Activated naive CD4-positive, alpha-beta T cell treated with anti-CD3 and anti-CD28 coated beads, Interleukin-2, amount 10 ng/mL, durations not matched to agents 7 days and 5 days (primary cell): ENCODE data around the gene PTPRE.
A peak's percentile ranks its signal among the peaks of the same experiment; 100 is the strongest.

Experiments used
- CTCF ChIA-PET: fragments of 350-600 bp; sonication (Branson Sonifier 250); formaldehyde crosslinking; loops from one replicate; lab custom pipeline; 2021; ENCODE audit warnings: antibody characterized with exemption; lab: Charles Lee
- DNase-seq: peaks from one replicate; pipeline ENCODE4 v3.0.0-alpha.2; 2020
- H3K27ac Mint-ChIP-seq: one replicate; pipeline ENCODE4 v1.8.0; 2021; ENCODE audit warnings: mild to moderate bottlenecking, moderate library complexity, mixed read lengths
- H3K27me3 Mint-ChIP-seq: one replicate; pipeline ENCODE4 v1.8.0; 2021; ENCODE audit warnings: mild to moderate bottlenecking, mixed read lengths
- H3K36me3 Mint-ChIP-seq: one replicate; pipeline ENCODE4 v1.8.0; 2021; ENCODE audit warnings: mixed read lengths
- H3K4me1 Mint-ChIP-seq: one replicate; pipeline ENCODE4 v1.8.0; 2021; ENCODE audit warnings: mixed read lengths
- H3K4me3 Mint-ChIP-seq: one replicate; pipeline ENCODE4 v1.8.0; 2021; ENCODE audit warnings: mild to moderate bottlenecking, moderate library complexity, mixed read lengths
- H3K9me3 Mint-ChIP-seq: one replicate; pipeline ENCODE4 v1.8.0; 2021; ENCODE audit warnings: mixed read lengths

Gene PTPRE

GRCh38 chr10:127971963-127972615 is 65.2 kb downstream of the PTPRE start:
- no peak overlapping the region for H3K4me3 Mint-ChIP-seq
- H3K27me3 Mint-ChIP-seq, result peaks cover 30% of the 10 kb centered on the region
- H3K27ac Mint-ChIP-seq, result no peak overlapping the region
- H3K4me1 Mint-ChIP-seq, result no peaks in the 10 kb centered on the region
- no peaks in the 10 kb centered on the region for H3K9me3 Mint-ChIP-seq
- no peak for DNase-seq
- H3K36me3 Mint-ChIP-seq, result no peaks in the 10 kb centered on the region
- CTCF ChIA-PET, result no interaction called here

GRCh38 chr10:127972751-127973357 is 66.0 kb downstream of the PTPRE start:
- DNase-seq, result no peak
- Mint-ChIP-seq H3K4me1 (peaks cover 6% of the 10 kb centered on the region), H3K27me3 (peaks cover 35% of the 10 kb centered on the region), H3K4me3 (no peak overlapping the region), H3K9me3 (no peaks in the 10 kb centered on the region), H3K36me3 (no peaks in the 10 kb centered on the region), H3K27ac (no peak overlapping the region)
- CTCF ChIA-PET, result interaction anchor here (1.1 kb wide), 1 partner anchor 8 kb away, joined by 3 read pairs; no protein-coding TSS in a partner anchor

- Mint-ChIP-seq H3K27ac (no peak overlapping the region), H3K9me3 (no peaks in the 10 kb centered on the region), H3K4me1 (peaks cover 6% of the 10 kb centered on the region), H3K36me3 (no peaks in the 10 kb centered on the region), H3K4me3 (no peak overlapping the region), H3K27me3 (peaks cover 35% of the 10 kb centered on the region)
- CTCF ChIA-PET, result interaction anchor here (0.7 to 1.1 kb wide), 2 partner anchors 7 to 90 kb away, joined by 3 read pairs; no protein-coding TSS in a partner anchor
- no peak for DNase-seq
Measured at GRCh38 chr10:127973791-127974311, 66.9 kb downstream of the PTPRE start.

- Mint-ChIP-seq H3K27ac (no peak overlapping the region), H3K4me3 (no peak overlapping the region), H3K9me3 (no peaks in the 10 kb centered on the region), H3K36me3 (no peaks in the 10 kb centered on the region), H3K27me3 (peaks cover 31% of the 10 kb centered on the region), H3K4me1 (peaks cover 6% of the 10 kb centered on the region)
- CTCF ChIA-PET, result interaction anchor here (2.0 kb wide), 1 partner anchor 37 kb away, joined by 4 read pairs; no protein-coding TSS in a partner anchor
- no peak for DNase-seq
Measured at GRCh38 chr10:127974911-127975310, 68.0 kb downstream of the PTPRE start.

GRCh38 chr10:127976286-127976685 is 69.4 kb downstream of the PTPRE start:
- H3K9me3 Mint-ChIP-seq, result peaks cover 4% of the 10 kb centered on the region
- no peak overlapping the region for H3K4me3 Mint-ChIP-seq
- peaks cover 6% of the 10 kb centered on the region for H3K4me1 Mint-ChIP-seq
- no peak overlapping the region for H3K27ac Mint-ChIP-seq
- no peak for DNase-seq
- no peaks in the 10 kb centered on the region for H3K36me3 Mint-ChIP-seq
- CTCF ChIA-PET, result interaction anchor here (2.0 kb wide), 1 partner anchor 38 kb away, joined by 4 read pairs; no protein-coding TSS in a partner anchor
- H3K27me3 Mint-ChIP-seq, result peaks cover 31% of the 10 kb centered on the region

GRCh38 chr10:127976701-127977356 is 69.9 kb downstream of the PTPRE start:
- no peak for DNase-seq
- H3K36me3 Mint-ChIP-seq, result no peaks in the 10 kb centered on the region
- H3K4me1 Mint-ChIP-seq, result peaks cover 6% of the 10 kb centered on the region
- peaks cover 27% of the 10 kb centered on the region for H3K27me3 Mint-ChIP-seq
- H3K4me3 Mint-ChIP-seq, result no peak overlapping the region
- H3K9me3 Mint-ChIP-seq, result peaks cover 4% of the 10 kb centered on the region
- CTCF ChIA-PET, result interaction anchor here (2.0 kb wide), 1 partner anchor 39 kb away, joined by 4 read pairs; no protein-coding TSS in a partner anchor
- no peak overlapping the region for H3K27ac Mint-ChIP-seq

GRCh38 chr10:127977357-127978009 is 70.6 kb downstream of the PTPRE start:
- Mint-ChIP-seq H3K9me3 (peaks cover 4% of the 10 kb centered on the region), H3K27ac (no peak overlapping the region), H3K27me3 (peaks cover 25% of the 10 kb centered on the region), H3K36me3 (no peaks in the 10 kb centered on the region), H3K4me1 (peaks cover 6% of the 10 kb centered on the region), H3K4me3 (no peak overlapping the region)
- DNase-seq, result no peak
- CTCF ChIA-PET, result no interaction called here

GRCh38 chr10:127978481-127978880 is 71.6 kb downstream of the PTPRE start:
- CTCF ChIA-PET, result no interaction called here
- no peak overlapping the region for H3K27ac Mint-ChIP-seq
- no peak for DNase-seq
- H3K9me3 Mint-ChIP-seq, result peaks cover 4% of the 10 kb centered on the region
- H3K4me3 Mint-ChIP-seq, result no peak overlapping the region
- H3K36me3 Mint-ChIP-seq, result no peaks in the 10 kb centered on the region
- H3K27me3 Mint-ChIP-seq, result peaks cover 23% of the 10 kb centered on the region
- H3K4me1 Mint-ChIP-seq, result peaks cover 8% of the 10 kb centered on the region

- no peak overlapping the region for H3K4me3 Mint-ChIP-seq
- H3K36me3 Mint-ChIP-seq, result no peaks in the 10 kb centered on the region
- DNase-seq, result no peak
- peaks cover 21% of the 10 kb centered on the region for H3K27me3 Mint-ChIP-seq
- H3K27ac Mint-ChIP-seq, result no peak overlapping the region
- H3K9me3 Mint-ChIP-seq, result peaks cover 4% of the 10 kb centered on the region
- H3K4me1 Mint-ChIP-seq, result peaks cover 12% of the 10 kb centered on the region
- CTCF ChIA-PET, result no interaction called here
Measured at GRCh38 chr10:127979045-127979444, 72.1 kb downstream of the PTPRE start.

- CTCF ChIA-PET, result no interaction called here
- Mint-ChIP-seq H3K4me1 (peaks cover 14% of the 10 kb centered on the region), H3K27me3 (peaks cover 16% of the 10 kb centered on the region), H3K36me3 (no peaks in the 10 kb centered on the region), H3K27ac (no peak overlapping the region), H3K4me3 (no peak overlapping the region), H3K9me3 (peaks cover 4% of the 10 kb centered on the region)
- no peak for DNase-seq
Measured at GRCh38 chr10:127979566-127979965, 72.7 kb downstream of the PTPRE start.

- peaks cover 11% of the 10 kb centered on the region for H3K27me3 Mint-ChIP-seq
- H3K9me3 Mint-ChIP-seq, result peaks cover 5% of the 10 kb centered on the region
- no peak overlapping the region for H3K4me3 Mint-ChIP-seq
- peaks cover 14% of the 10 kb centered on the region for H3K4me1 Mint-ChIP-seq
- no peaks in the 10 kb centered on the region for H3K36me3 Mint-ChIP-seq
- no peak for DNase-seq
- CTCF ChIA-PET, result interaction anchor here (0.7 to 1.2 kb wide), 2 partner anchors 8 to 20 kb away, joined by 3 read pairs; no protein-coding TSS in a partner anchor
- H3K27ac Mint-ChIP-seq, result no peak overlapping the region
Measured at GRCh38 chr10:127980898-127981297, 74.0 kb downstream of the PTPRE start.

GRCh38 chr10:127982601-127983000 is 75.7 kb downstream of the PTPRE start:
- Mint-ChIP-seq H3K36me3 (no peaks in the 10 kb centered on the region), H3K27me3 (peaks cover 7% of the 10 kb centered on the region), H3K9me3 (peaks cover 5% of the 10 kb centered on the region), H3K4me3 (no peak overlapping the region), H3K27ac (no peak overlapping the region), H3K4me1 (peaks cover 11% of the 10 kb centered on the region)
- CTCF ChIA-PET, result no interaction called here
- no peak for DNase-seq

GRCh38 chr10:127983344-127984100 is 76.6 kb downstream of the PTPRE start:
- H3K27ac Mint-ChIP-seq, result no peak overlapping the region
- no peaks in the 10 kb centered on the region for H3K36me3 Mint-ChIP-seq
- CTCF ChIA-PET, result no interaction called here
- peaks cover 5% of the 10 kb centered on the region for H3K9me3 Mint-ChIP-seq
- peaks cover 4% of the 10 kb centered on the region for H3K27me3 Mint-ChIP-seq
- peaks cover 9% of the 10 kb centered on the region for H3K4me1 Mint-ChIP-seq
- DNase-seq, result peak; percentile 28
- no peak overlapping the region for H3K4me3 Mint-ChIP-seq
